ENCODE results near the gene NUPR1. TPM values are rescaled to one million over a fixed set of nuclear protein-coding genes. Genes with fewer than 3 reads are reported as not detected.

NUPR1 gene
- total RNA-seq, 1 experiment from 2014 or later, result 2.2 TPM

GRCh38 chr16:28537076-28537475 lies 1.7 kb downstream of the NUPR1 start:
- intact Hi-C loops (cut with micrococcal nuclease), result no loop called here
- no peak for DNase-seq (ENCODE audit: low read depth, low spot score)
- Histone ChIP-seq H3K9me3 (ENCODE audit: control insufficient read depth in 1 of 2, insufficient read depth in 1 of 2, low read depth in 1 of 2, low read length in 2 of 2) (no peaks in the 10 kb centered on the region), H3K4me1 (ENCODE audit: control insufficient read depth in 1 of 2, insufficient read depth in 2 of 2, low read length in 2 of 2) (peaks cover 0 to 10% of the 10 kb centered on the region in 2 experiments; a peak in 3 of 4 replicates), H3K79me2 (ENCODE audit: insufficient read depth, low read length) (no peaks in the 10 kb centered on the region), H3K36me3 (ENCODE audit: control insufficient read depth in 1 of 2, insufficient read depth in 2 of 2, low read length in 2 of 2) (no peaks in the 10 kb centered on the region), H3K9ac (ENCODE audit: low read length) (no peak overlapping the region), H3K27ac (ENCODE audit: low read depth, low read length) (no peak overlapping the region), H3K9me2 (ENCODE audit: insufficient read depth) (no peaks in the 10 kb centered on the region), H3K27me3 (ENCODE audit: insufficient read depth, low read length) (no peaks in the 10 kb centered on the region), H4K20me1 (ENCODE audit: insufficient read depth) (no peaks in the 10 kb centered on the region), H3K4me3 (replicated peaks in 1 of 2; ENCODE audit: low read depth in 1 of 2, low read length in 2 of 2) (no peak overlapping the region), H3K4me2 (ENCODE audit: low read length) (no peak overlapping the region), H2AFZ (ENCODE audit: low read depth, low read length, poor library complexity, severe bottlenecking) (no peak overlapping the region)
- no TSS peak for BruUV-seq (replicated peaks)
- no peak for ATAC-seq
- no peak for TF ChIP-seq EGR1 (IDR thresholded peaks at IDR 0.05; ENCODE audit: low read depth)
- TF ChIP-seq YY1 (IDR thresholded peaks at IDR 0.05; ENCODE audit: extremely low read depth, insufficient replicate concordance, low read depth, low read length), result no peak
- TF ChIP-seq SIN3A (IDR thresholded peaks at IDR 0.05; ENCODE audit: low read depth), result no peak
- TF ChIP-seq POLR2A (IDR thresholded peaks at IDR 0.05; ENCODE audit: borderline replicate concordance, extremely low read depth, insufficient read depth, insufficient read length), result no peak
- no peak for TF ChIP-seq ATF3 (IDR thresholded peaks at IDR 0.05)
- TF ChIP-seq ZNF274 (IDR thresholded peaks at IDR 0.05; ENCODE audit: low read depth, low read length), result no peak
- TF ChIP-seq REST (IDR thresholded peaks at IDR 0.05; ENCODE audit: low read depth), result no peak
- TF ChIP-seq TCF7L2 (IDR thresholded peaks at IDR 0.05; ENCODE audit: borderline replicate concordance, extremely low read depth, insufficient read depth, insufficient read length), result no peak
- TF ChIP-seq EZH2 (IDR thresholded peaks at IDR 0.05), result no peak
- no peak for TF ChIP-seq CEBPB (IDR thresholded peaks at IDR 0.05; ENCODE audit: low read depth)
- no peak for TF ChIP-seq MAX (IDR thresholded peaks at IDR 0.05)
- TF ChIP-seq ZBTB33 (IDR thresholded peaks at IDR 0.05; ENCODE audit: extremely low read depth, insufficient replicate concordance, low read length), result no peak
- no peak for TF ChIP-seq ELF1 (IDR thresholded peaks at IDR 0.05; ENCODE audit: borderline replicate concordance, low read depth)
- no peak for TF ChIP-seq EZH2phosphoT487 (IDR thresholded peaks at IDR 0.05; ENCODE audit: borderline replicate concordance)
- TF ChIP-seq SP1 (IDR thresholded peaks at IDR 0.05; ENCODE audit: low read depth), result no peak
- CTCF ChIA-PET, result no interaction called here
- POLR2A ChIA-PET, result no interaction called here
- RAD21 ChIA-PET (ENCODE audit: low non-redundant PET in 1 of 2, low total read pairs in 2 of 2, uncharacterized antibody in 2 of 2, unreplicated experiment in 2 of 2), result no interaction called here

All from HCT116 (cell line).